CD4-positive, alpha-beta T cell treated with Interleukin-4 for 4 hours (primary cell): ENCODE data around the gene ARL13B.
A peak's percentile ranks its signal among the peaks of the same experiment; 100 is the strongest.
"Not testable (repeated sequence)": the region's sequence is repeated elsewhere in the genome, so short reads cannot be mapped to it uniquely, and the experiment has no call there.

Source experiments
- DNase-seq: peaks from one replicate; pipeline ENCODE4 v3.0.0-alpha.2; 2020

ARL13B gene

DNA sequence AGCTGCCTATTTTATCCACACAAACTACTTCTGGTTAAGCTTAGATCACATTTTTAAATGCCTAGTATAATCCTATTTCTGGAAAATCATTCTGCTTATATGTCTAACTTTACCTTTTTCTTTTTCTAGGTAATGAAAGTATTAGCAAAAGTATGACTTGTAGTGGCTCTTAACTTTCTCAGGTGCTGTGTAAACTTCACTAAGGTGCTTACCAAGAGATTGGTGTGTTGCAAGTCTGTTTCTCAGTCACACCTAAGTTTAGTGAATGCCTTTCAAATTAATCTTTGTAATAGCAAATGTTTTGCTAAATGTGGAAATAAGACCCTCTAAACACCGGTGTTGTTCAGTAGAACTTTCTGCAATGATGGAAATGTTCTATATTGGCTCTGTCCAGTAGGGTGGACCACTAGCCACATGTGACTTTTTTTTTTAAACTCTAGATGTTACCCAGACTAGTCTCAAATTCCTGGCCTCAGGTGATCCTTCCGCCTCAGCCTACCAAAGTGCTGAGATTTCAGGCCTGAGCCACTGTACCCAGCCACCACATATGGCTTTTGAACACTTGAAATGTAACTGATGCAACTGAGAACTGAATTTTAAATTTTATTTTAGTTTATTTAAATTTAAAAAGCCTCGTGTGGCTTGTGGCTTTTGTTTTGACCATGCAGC lies 22.0 kb downstream of the ARL13B start:
- no peak for DNase-seq

- peak; percentile 70 for DNase-seq
These were observed 24.5 kb downstream of the ARL13B start for GRCh38 chr3:94004301-94004910.

- no peak for DNase-seq
These were observed 28.3 kb downstream of the ARL13B start for GRCh38 chr3:94008253-94008652.

- DNase-seq = no peak
These were observed 29.7 kb downstream of the ARL13B start for GRCh38 chr3:94009608-94010007.

- DNase-seq = no peak
These were observed 31.3 kb downstream of the ARL13B start for GRCh38 chr3:94011233-94011711.

- DNase-seq = no peak
These were observed 32.2 kb downstream of the ARL13B start for GRCh38 chr3:94012185-94012584.

- no peak for DNase-seq
These were observed 35.1 kb downstream of the ARL13B start for GRCh38 chr3:94015025-94015424.

- DNase-seq = no peak
These were observed 39.7 kb downstream of the ARL13B start for GRCh38 chr3:94019659-94020058.

- DNase-seq = no peak
These were observed 40.3 kb downstream of the ARL13B start for GRCh38 chr3:94020293-94020692.

- no peak for DNase-seq
These were observed 44.4 kb downstream of the ARL13B start for GRCh38 chr3:94024385-94024784.

GRCh38 chr3:94026623-94027022 lies 46.7 kb downstream of the ARL13B start:
- DNase-seq = no peak

- no peak for DNase-seq
These were observed 48.3 kb downstream of the ARL13B start, which contains the start of gene STX19 for GRCh38 chr3:94028093-94028837. Gene STX19, minus strand, starts transcription at chr3:94028597. Its CDS starts 13,328 bp downstream, at chr3:94015269.

DNA sequence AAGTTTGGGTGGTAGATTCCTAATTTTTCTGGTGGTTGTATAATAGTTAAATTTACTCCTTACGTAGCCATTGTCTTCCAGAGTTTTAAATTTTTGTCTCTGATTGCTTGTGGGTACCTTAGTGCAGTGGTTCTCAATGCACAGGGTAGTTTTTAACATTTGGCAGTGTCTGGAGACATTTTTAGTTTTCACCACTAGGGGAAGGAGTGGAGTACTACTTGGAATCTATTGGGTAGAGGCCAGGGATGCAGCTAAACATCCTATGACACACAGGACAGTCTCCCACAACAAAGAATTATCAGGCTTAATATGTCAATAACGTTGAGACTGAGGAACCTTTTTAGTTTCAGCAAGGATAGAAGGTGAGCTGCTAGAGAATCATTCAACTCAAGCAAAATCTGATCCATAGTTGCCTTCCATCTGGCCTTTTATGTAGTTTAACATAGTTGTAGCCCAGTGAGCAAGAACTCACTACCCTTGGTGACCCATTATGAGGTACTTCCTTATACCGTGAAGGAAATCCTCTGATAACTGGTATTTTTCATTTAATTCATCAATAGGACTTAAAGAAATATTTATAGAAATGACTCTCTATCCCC lies 57.1 kb downstream of the ARL13B start:
- peak; percentile 21 for DNase-seq

DNA sequence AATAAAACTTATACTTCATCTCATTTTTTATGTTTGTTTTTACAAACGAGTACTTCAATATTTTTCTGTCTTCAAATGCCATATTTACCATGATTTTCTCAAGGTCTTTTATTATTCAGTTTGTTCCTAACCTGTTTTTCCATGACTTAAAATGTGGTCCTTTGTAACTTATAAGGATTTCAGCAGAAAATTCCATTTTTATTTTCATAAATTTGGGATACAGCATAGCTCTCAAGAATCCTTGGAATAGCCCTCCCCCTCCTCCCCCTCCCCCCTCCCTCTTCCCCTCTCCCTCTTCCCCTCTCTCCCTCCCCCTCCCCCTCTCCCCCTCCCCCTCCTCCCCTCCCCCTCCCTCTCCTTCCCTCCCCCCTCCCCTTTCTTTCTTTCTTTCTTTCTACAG lies 63.3 kb downstream of the ARL13B start:
- no peak for DNase-seq

DNA sequence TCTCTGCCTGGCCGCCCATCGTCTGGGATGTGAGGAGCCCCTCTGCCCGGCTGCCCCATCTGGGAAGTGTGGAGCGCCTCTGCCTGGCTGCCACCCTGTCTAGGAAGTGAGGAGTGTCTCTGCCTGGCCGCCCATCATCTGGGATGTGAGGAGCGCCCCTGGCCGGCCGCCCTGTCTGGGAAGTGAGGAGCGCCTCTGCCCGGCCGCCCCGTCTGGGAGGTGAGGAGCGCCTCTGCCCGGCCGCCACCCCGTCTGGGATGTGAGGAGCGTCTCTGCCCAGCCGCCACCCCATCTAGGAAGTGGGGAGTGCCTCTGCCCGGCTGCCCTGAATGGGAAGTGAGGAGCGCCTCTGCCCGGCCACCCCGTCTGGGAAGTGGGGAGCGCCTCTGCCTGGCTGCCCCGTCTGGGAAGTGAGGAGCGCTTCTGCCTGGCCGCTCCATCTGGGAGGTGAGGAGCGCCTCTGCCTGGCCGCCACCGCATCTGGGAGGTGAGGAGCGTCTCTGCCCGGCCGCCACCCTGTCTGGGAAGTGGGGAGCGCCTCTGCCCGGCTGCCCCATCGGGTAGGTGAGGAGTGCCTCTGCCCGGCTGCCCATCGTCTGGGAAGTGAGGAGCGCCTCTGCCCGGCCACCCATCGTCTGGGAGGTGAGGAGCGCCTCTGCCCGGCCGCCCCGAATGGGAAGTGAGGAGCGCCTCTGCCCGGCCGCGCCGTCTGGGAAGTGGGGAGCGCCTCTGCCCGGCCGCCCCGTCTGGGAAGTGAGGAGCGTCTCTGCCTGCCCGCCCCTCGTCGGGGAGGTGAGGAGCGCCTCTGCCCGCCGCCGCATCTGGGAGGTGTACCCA lies 64.4 kb downstream of the ARL13B start:
- not testable (repeated sequence) for DNase-seq

GRCh38 chr3:94046533-94046932 lies 66.6 kb downstream of the ARL13B start:
- no peak for DNase-seq

- no peak for DNase-seq
These were observed 69.3 kb downstream of the ARL13B start for GRCh38 chr3:94049267-94049666.

GRCh38 chr3:94050546-94050945 lies 70.6 kb downstream of the ARL13B start:
- no peak for DNase-seq

DNA sequence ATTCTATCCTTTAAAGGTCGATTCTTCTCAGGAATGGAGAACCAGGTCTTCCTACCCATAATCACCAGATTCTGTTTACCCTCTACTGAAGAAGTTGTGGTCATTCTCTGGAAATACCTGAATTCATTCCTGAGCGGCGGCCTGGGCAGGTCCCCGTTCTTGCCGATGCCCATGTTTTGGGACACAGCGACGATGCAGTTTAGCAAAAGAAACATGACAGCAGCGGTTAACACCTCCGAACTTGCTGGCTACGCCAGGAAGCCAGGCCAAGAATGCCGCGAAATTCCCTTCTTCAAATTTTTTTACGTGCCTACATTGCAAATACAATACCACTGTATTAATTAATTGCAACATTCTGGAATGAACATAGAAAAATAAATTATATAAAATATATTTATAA lies 81.3 kb downstream of the ARL13B start:
- DNase-seq = no peak

- peak; percentile 93 for DNase-seq
These were observed 82.8 kb downstream of the ARL13B start, which contains the start of the genes DHFR2 and NSUN3 for GRCh38 chr3:94062513-94063404. Gene DHFR2, minus strand, starts transcription at chr3:94062916. Its CDS starts 1,405 bp downstream, at chr3:94061511. Gene NSUN3, plus strand, starts transcription at chr3:94063061. Its CDS starts 66 bp downstream, at chr3:94063127.

- no peak for DNase-seq
These were observed 83.7 kb downstream of the ARL13B start for GRCh38 chr3:94063496-94064119.
